GM21526 (cell line): ENCODE measurements around the gene HACD2.

Experiments used
- ATAC-seq: cut with Tn5 transposase; IDR thresholded peaks from one replicate; pipeline ENCODE4 v1.9.1; 2021; ENCODE audit warnings: moderate library complexity; ENCODE audit not compliant: unreplicated experiment, low FRiP score

The HACD2 gene

DNA sequence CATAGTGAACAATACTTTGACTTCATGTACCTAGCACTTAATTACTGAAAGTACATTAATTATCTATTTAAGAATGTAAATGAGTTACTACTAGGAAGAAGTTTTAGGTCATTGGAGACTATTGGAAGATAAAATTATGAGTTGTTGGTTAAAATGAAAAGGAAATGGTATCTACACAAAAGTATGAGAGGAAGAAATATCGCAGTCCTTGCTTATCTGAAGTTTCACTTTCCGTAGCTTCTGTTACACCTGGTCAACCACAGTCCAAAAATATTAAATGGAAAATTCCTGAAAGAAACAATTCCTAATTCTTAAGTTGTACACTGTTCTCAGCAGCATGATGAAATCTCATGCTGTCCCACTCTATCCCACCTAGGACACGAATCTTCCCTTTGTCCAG lies 57.8 kb downstream of the HACD2 start:
- no peak for ATAC-seq

- ATAC-seq = no peak
These were observed 58.4 kb downstream of the HACD2 start for GRCh38 chr3:123526474-123526873.

GRCh38 chr3:123525433-123525832 lies 59.4 kb downstream of the HACD2 start:
- ATAC-seq = no peak

- no peak for ATAC-seq
These were observed 59.9 kb downstream of the HACD2 start for GRCh38 chr3:123524981-123525380.

GRCh38 chr3:123523023-123523412 lies 61.8 kb downstream of the HACD2 start:
- no peak for ATAC-seq

DNA sequence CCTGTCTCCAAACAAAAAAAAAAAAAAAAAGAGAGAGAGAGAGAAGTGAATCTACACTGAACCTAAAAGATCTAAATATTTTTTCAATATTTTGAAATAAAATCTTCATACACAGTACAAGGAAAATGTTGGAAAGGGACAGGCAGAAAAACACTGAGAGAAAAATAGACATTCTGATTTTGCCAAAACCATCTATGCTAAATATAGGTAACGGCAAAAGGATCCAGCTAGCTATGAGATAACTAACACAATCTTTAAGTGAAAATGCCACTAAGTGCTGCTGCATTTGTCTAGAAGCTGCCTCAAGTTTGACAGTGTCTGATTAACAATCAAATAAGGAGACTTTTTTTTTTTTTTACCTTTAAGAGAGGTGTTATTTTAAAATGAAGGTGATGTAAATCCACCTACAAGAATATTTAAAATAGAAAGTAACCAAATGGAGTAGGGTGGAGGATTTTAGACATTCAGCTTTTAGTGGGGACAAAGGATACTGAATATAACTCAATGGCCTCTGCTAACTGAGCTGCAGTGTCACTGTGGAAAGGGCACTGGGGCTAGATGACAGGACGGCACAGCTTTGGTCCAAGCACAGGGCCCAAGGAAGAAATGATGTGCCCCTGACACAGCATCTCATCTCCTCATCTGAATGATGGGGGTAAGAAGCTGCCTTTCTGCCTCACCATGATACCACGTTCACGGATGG lies 62.4 kb downstream of the HACD2 start:
- ATAC-seq = no peak

DNA sequence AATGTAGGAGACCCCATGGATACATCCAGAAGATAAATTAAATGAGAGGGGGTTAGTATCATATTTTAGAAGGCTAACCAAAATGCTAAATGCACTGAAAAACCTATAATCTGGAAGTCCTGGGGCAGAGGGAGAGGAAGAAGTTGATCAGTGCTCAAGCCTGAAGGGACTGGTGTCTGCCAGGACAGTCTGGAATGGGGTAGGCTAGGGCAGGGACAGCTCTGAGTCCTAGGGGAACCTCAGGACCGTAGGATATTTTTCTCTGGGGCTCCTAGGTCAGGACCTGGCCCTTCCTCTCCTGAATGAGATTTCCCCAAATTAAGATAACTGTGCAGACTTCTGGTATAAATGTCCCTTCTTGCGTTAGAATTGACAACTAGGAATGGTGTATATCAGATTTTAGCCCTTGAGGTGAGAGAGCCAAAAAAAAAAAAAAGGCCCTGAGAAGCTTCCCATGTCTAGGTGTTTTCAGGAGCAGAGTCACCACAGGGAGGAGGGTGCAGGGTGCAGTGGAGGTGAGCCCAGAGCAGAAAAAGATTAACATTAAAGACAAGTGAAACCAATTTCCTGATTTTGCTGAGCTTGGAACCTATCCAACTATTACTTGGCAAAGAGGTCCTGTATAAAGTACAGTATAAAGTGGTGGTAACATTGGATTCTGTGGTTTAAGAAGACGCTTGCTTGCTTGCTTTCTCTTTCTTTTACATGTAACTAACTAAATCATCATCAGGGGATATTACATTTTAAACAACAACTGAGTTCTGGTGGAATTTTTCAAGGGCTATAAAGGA lies 63.5 kb downstream of the HACD2 start:
- ATAC-seq = no peak

DNA sequence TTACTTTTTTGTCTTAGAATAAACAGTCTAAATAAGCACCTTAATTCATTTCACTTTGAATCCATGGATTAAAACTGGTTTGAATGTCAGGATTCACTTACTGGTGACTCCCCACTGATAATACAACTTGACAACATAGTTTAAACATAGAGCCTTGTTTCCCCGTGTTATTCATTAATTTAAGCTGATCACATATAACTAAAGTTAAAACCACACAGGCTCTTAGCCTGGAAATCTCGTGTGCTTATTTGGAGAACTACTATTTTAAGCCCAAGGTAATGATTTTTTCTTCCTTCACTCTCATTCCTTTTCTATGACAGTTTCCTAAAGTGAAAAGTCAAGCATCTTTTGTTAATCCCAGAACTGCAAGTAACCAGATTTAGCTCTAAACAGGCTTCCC lies 64.2 kb downstream of the HACD2 start:
- ATAC-seq = no peak

GRCh38 chr3:123518892-123519485 lies 65.9 kb downstream of the HACD2 start:
- ATAC-seq = no peak

- ATAC-seq = no peak
These were observed 73.1 kb downstream of the HACD2 start for GRCh38 chr3:123511726-123512125.

- no peak for ATAC-seq
These were observed 73.8 kb downstream of the HACD2 start for GRCh38 chr3:123511084-123511483.

- ATAC-seq = no peak
These were observed 76.7 kb downstream of the HACD2 start for GRCh38 chr3:123508178-123508577.

DNA sequence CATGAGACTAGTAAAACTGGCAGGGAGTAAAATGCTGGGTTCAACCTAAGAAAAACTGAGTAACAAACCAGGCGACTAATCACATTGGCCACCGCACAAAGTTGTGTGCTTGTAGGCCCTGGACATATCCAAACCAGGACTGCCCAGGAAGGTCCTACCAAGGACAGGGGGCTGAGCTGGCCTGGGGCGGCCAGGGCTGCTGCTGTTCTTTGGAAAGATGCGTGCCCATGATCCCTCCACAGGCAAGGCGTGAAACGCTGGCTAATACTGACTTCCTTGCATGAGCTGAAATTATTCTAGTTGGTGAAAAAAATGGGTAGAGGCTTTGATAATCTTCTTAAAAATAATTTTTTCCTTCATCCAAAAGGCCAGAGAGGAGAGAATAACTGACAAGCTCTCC lies 79.0 kb downstream of the HACD2 start:
- no peak for ATAC-seq

DNA sequence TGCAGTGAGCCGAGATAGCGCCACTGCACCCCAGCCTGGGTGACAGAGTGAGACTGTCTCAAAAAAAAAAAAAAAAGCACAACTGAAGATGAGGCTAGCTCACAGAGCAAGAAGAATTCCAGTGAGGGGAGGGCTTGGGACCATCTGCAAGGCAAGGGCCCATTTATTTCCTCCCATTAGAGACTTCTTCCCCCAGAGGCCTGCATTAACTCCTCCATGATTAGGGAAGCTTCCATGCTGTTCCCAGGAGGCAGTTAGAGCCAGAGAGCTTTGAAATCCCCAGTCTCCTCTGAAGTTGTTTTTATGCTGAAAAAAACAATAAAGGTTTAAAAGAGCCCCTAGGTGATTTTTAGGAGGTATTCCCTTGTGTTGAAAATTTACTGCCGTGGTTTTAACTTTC lies 81.7 kb downstream of the HACD2 start:
- no peak for ATAC-seq

GRCh38 chr3:123499322-123499721 lies 85.5 kb downstream of the HACD2 start:
- no peak for ATAC-seq

- no peak for ATAC-seq
These were observed 86.1 kb downstream of the HACD2 start for GRCh38 chr3:123498761-123499160.

DNA sequence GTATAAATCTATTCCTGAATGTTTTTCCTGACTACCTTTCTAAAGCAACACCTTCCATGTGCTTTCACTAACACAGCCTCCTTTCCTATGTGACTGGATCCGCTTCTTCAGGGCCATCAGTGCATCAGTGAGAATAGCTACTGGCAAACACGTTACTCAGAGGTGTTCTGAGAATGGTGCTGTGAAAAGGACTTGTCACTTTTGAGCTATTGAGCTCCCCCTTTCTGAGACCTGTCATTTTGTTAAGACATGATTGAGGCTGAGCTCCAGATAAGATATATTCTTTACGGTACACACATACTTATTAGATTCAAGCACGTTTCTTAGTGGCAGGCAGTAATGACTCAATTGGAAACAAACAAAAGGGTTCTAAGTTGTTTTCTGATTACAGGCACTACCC lies 90.9 kb downstream of the HACD2 start:
- no peak for ATAC-seq

GRCh38 chr3:123491966-123492587 lies 92.8 kb downstream of the HACD2 start:
- ATAC-seq = no peak

- no peak for ATAC-seq
These were observed 95.4 kb downstream of the HACD2 start for GRCh38 chr3:123489400-123490004.

- ATAC-seq = no peak
These were observed 96.1 kb downstream of the HACD2 start for GRCh38 chr3:123488645-123489347.
